ENCODE data around the gene TMEM239.

The TMEM239 gene

GRCh38 chr20:2849529-2849928 is 33.4 kb downstream of the TMEM239 start:
- DNase-seq (ENCODE audit: low spot score) = no peak

GRCh38 chr20:2851086-2851485 is 34.9 kb downstream of the TMEM239 start:
- DNase-seq (ENCODE audit: low spot score) = no peak

GRCh38 chr20:2858591-2858990 is 42.4 kb downstream of the TMEM239 start:
- no peak for DNase-seq (ENCODE audit: low spot score)

GRCh38 chr20:2859330-2860121 is 43.4 kb downstream of the TMEM239 start:
- no peak for DNase-seq (ENCODE audit: low spot score)

DNA sequence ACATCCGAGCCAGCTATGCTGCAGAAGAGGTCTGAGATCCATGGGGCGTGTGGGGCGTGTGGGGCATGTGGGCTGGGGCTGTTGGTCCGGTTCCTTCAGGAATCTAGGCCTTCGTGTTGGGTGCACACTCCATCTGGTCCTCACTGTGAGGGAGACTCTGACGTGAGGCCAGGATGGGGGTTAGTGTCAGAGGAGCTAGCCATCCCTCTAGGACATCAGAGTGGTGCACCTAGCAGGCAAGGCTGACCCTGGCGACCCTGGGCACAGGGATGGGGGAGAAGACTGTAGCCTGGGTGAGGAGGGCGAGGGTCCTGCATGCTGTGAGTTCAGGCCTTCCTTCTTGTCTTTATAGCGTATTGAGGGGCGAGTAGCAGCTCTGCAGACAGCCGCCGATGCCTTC is 48.5 kb downstream of the TMEM239 start:
- no peak for DNase-seq (ENCODE audit: low spot score)

DNA sequence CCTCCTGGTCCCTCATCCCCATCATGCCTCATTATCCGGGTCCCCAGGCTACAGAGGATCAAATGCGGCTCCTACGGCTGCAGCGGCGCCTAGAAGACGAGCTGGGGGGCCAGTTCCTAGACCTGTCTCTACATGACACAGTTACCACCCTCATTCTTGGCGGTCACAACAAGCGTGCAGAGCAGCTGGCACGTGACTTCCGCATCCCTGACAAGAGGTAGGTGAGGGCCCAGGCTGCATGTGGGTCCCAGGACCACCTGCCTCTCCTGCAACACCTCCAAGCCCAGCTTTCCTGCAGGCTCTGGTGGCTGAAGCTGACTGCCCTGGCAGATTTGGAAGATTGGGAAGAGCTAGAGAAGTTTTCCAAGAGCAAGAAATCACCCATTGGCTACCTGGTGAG is 48.9 kb downstream of the TMEM239 start:
- no peak for DNase-seq (ENCODE audit: low spot score)

GRCh38 chr20:2865630-2866029 is 49.5 kb downstream of the TMEM239 start:
- DNase-seq (ENCODE audit: low spot score) = no peak

DNA sequence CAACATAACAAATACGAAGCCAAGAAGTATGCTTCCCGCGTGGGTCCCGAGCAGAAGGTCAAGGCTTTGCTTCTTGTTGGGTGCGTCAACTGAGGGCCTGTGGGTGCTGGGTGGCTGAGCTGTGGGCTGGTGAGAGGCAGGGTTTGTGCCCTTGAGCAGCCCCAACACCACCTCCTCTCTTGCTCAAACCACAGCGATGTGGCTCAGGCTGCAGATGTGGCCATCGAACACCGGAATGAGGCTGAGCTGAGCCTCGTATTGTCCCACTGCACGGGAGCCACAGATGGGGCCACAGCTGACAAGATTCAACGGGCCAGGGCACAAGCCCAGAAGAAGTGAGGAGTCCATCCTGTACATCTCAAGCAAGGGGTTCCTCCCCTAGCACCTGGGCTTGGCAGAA is 50.1 kb downstream of the TMEM239 start:
- no peak for DNase-seq (ENCODE audit: low spot score)

GRCh38 chr20:2867081-2867864 is 51.1 kb downstream of the TMEM239 start:
- no peak for DNase-seq (ENCODE audit: low spot score)

All from D341Med (cell line).